ENCODE results near the gene TUB.

The TUB gene

GRCh38 chr11:8111636-8112035 lies 30.6 kb downstream of the TUB start:
- no peak for DNase-seq

GRCh38 chr11:8122173-8122764 lies 41.3 kb downstream of the TUB start:
- no peak for DNase-seq

GRCh38 chr11:8126649-8127289 lies 45.8 kb downstream of the TUB start:
- no peak for DNase-seq

GRCh38 chr11:8127447-8127846 lies 46.4 kb downstream of the TUB start:
- DNase-seq, result no peak

- DNase-seq, result no peak
These were observed 57.5 kb downstream of the TUB start for GRCh38 chr11:8138526-8138925.

GRCh38 chr11:8149726-8150125 lies 68.7 kb downstream of the TUB start:
- DNase-seq, result no peak
